HG02885 (cell line): ENCODE data around the gene OR10K1.
A peak's percentile ranks its signal among the peaks of the same experiment; 100 is the strongest.
"Not testable (repeated sequence)": the region's sequence is repeated elsewhere in the genome, so short reads cannot be mapped to it uniquely, and the experiment has no call there.

Source experiments
- ATAC-seq: cut with Tn5 transposase; IDR thresholded peaks from one replicate; pipeline ENCODE4 v1.9.1; 2021; ENCODE audit warnings: mild to moderate bottlenecking; ENCODE audit not compliant: unreplicated experiment, poor library complexity

The OR10K1 gene, protein sequence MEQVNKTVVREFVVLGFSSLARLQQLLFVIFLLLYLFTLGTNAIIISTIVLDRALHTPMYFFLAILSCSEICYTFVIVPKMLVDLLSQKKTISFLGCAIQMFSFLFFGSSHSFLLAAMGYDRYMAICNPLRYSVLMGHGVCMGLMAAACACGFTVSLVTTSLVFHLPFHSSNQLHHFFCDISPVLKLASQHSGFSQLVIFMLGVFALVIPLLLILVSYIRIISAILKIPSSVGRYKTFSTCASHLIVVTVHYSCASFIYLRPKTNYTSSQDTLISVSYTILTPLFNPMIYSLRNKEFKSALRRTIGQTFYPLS

DNA sequence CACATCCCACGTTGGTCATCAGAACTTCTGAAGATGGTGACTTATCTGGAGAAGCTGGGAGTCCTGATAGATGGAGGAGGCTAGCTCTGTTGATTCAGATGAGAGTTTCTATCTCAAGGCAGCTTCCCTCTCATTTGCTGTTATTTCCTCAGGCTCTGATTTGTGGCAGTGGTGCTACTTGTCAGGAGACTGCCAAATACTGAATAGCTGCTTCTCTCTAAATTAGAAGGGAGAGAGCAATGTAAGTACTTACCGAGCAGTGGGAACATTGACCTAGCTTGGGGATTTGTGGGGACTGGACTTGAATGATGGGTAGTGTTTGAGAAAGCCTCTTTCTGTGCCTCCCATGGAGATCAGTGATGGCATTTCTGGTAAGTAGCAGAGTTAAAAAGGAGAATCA is at the start of gene OR10K1:
TSS of gene OR10K1 (plus strand) at position 301 of the 400 bp plus-strand sequence. CDS start 3,728 bp downstream, outside the sequence.
- no peak for ATAC-seq

GRCh38 chr1:158414651-158415345 is 46.8 kb upstream of the OR10K1 start:
- no peak for ATAC-seq

DNA sequence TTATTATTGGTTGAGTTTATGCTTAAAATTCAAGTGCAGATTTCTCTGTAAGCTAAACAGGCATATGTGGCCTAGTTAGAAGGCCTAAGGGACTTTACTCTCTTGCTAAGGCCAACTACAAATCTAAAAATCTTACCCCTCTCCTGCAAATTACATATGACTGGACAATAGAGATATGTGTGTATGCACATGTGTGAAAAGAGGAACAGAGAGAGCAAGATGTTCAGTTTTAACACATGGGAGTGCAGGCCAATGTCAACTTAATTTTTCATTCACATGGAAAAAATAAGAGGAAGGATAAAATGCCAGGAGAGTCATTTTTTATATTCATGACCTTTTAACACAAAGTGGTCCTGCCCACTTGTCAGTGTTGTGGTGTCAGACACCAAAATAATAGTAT is 44.0 kb upstream of the OR10K1 start:
- no peak for ATAC-seq

- no peak for ATAC-seq
These were observed 39.4 kb upstream of the OR10K1 start for GRCh38 chr1:158422212-158422611.

GRCh38 chr1:158425027-158425426 is 36.6 kb upstream of the OR10K1 start:
- ATAC-seq = no peak

- no peak for ATAC-seq
These were observed 35.5 kb upstream of the OR10K1 start, which contains the start of gene OR10K2 for GRCh38 chr1:158426137-158426536. Gene OR10K2 (minus strand): TSS chr1:158426237. CDS start chr1:158420866, 5,371 bp downstream.

GRCh38 chr1:158430163-158430562 is 31.5 kb upstream of the OR10K1 start:
- not testable (repeated sequence) for ATAC-seq

DNA sequence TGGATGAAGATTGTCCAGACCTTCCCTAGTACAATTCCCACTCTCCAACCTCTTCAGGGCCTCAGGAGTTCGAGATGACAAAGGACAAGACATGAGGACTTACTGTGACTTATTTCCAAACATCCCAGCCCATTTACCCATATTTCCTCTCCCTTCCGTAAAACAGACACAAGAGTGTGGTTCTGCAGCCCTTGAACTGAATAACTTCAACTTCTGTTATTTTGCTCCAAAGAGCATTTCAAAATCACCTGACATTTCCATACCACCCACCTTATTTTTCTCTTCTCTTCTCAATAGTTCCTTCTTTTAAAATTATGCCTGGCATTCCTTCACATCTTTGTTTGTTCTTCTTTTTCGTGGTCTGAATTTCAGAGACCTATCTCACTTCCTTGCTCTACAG is 26.9 kb upstream of the OR10K1 start:
- ATAC-seq = no peak

DNA sequence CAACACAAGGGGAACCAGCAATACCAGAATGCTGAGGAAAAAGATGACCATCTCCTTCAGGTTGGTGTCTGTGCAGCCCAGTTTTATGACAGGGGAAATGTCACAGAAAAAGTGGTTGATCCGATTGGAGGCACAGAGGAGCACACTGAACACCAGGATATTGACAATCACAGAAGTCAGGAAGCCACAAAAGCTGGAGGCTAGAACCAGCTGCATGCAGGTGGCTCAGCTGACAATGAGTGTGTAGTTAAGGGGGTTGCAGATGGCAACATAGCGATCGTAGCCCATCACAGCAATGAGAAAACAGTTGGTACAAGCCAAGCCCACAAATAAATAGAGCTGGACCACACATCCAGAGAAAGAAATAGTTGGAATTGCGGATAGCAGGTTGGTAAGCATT is 16.3 kb upstream of the OR10K1 start:
- no peak for ATAC-seq

GRCh38 chr1:158454537-158454936 is 7.1 kb upstream of the OR10K1 start:
- no peak for ATAC-seq

GRCh38 chr1:158457246-158457645 is 4.4 kb upstream of the OR10K1 start:
- no peak for ATAC-seq

DNA sequence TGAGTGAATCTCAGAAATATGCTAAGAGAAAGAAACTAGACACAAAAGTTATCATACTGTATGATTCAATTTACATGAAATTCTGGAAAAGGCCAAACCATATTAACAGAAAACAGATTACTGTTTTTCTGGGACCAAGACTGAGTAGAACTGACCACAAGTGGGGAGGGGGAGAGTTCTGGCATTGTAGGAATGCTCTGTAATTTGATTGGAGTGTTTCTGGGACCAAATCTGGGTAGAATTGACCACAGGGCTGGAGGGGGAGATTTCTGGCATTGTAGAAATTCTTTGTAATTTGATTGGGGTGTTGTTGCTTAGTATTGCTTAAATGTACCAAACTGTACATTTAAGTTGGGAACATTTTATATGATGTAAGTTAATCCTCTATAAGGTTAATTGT is 3.4 kb upstream of the OR10K1 start:
- no peak for ATAC-seq

GRCh38 chr1:158471920-158472319 is 10.3 kb downstream of the OR10K1 start, which contains the start of gene OR10R2:
Gene OR10R2 (plus strand): TSS chr1:158472220. CDS start chr1:158472326, 106 bp downstream.
- no peak for ATAC-seq

GRCh38 chr1:158485455-158485854 is 23.8 kb downstream of the OR10K1 start:
- no peak for ATAC-seq

DNA sequence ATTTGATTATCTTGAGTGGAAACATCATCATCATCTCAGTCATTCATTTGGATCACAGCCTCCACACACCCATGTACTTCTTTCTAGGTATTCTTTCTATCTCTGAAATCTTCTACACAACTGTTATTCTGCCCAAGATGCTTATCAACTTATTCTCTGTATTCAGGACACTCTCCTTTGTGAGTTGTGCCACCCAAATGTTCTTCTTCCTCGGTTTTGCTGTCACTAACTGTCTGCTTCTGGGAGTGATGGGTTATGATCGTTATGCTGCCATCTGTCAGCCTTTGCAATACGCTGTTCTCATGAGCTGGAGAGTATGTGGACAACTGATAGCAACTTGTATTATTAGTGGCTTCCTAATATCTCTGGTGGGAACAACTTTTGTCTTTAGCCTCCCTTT is 29.7 kb downstream of the OR10K1 start:
- no peak for ATAC-seq

GRCh38 chr1:158493054-158493453 is 31.4 kb downstream of the OR10K1 start:
- no peak for ATAC-seq

- ATAC-seq = no peak
These were observed 33.2 kb downstream of the OR10K1 start for GRCh38 chr1:158494796-158495195.

GRCh38 chr1:158496374-158496773 is 34.7 kb downstream of the OR10K1 start:
- no peak for ATAC-seq

DNA sequence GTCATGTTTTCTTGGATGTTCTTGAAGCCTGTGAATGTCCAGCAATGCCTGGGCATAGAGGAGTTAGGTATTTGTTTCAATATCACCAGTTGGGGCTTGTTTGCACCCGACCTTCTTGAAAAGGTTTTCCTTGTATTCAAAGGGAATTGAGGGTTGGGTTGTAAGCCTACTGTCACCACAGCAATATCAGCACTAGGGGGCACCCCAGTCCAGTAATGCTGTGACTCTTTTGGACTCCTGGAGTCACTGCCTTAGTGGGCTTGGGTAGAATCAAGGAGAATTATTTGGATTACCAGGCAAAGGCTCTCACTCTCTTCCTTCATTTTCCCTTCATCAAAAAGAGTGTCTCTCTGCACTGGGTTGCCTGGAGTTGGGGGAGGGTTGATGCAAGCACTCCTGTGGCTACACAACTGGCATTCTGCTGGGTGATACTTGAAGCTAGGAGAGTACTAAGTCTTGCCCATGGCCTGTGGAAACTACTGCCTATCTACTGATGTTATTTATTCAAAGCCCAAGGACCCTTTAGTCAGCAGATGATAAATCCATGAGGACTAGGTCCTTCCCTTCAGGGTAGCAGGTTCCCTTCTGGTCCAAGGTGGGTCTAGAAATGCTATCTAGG is 44.8 kb downstream of the OR10K1 start:
- ATAC-seq = peak; percentile 67

- ATAC-seq = no peak
These were observed 45.9 kb downstream of the OR10K1 start for GRCh38 chr1:158507511-158507910.

GRCh38 chr1:158509471-158510156 is 48.0 kb downstream of the OR10K1 start:
- no peak for ATAC-seq
